Measurements from ENCODE around the gene LRRC56. TPM values are rescaled to one million over a fixed set of nuclear protein-coding genes. Genes with fewer than 3 reads are reported as not detected.

LRRC56 gene
- polyA plus RNA-seq, 3 donors = 0.09 to 0.68 TPM; not detected in 1

GRCh38 chr11:587978-588380, 50.7 kb downstream of the LRRC56 start:
- intact Hi-C loops (cut with micrococcal nuclease) = no loop called here
- Histone ChIP-seq H3K4me1 (ENCODE audit: control insufficient read depth in 1 of 2, insufficient read depth in 2 of 2, low read length in 2 of 2) (peaks cover 23 to 24% of the 10 kb centered on the region in 2 donors), H3K27ac (ENCODE audit: low read depth in 1 of 2, low read length in 2 of 2) (peak overlapping the region; percentile 74 to 82), H3K9ac (ENCODE audit: insufficient read depth, low read length, poor library complexity, severe bottlenecking) (no peak overlapping the region), H2AFZ (ENCODE audit: insufficient read depth, low read depth, low read length, poor library complexity, severe bottlenecking) (peak overlapping the region; percentile 35), H3K79me2 (ENCODE audit: insufficient read depth, low read length) (peaks cover 42% of the 10 kb centered on the region), H3K9me3 (replicated peaks in 1 of 2; ENCODE audit: control insufficient read depth in 1 of 2, insufficient read depth in 1 of 2, low read length in 2 of 2) (no peaks in the 10 kb centered on the region), H3K36me3 (replicated peaks in 1 of 2; ENCODE audit: control insufficient read depth in 1 of 2, insufficient read depth in 2 of 2, low read length in 2 of 2) (peaks cover 57 to 82% of the 10 kb centered on the region in 2 donors), H4K20me1 (ENCODE audit: insufficient read depth, low read length) (peaks cover 66% of the 10 kb centered on the region), H3K4me2 (replicated peaks; ENCODE audit: extremely low read depth, low read length, poor library complexity, severe bottlenecking) (peak overlapping the region; percentile 22), H3K4me3 (replicated peaks in 1 of 3; ENCODE audit: low read depth in 2 of 3, low read length in 3 of 3) (peak overlapping the region in 1 of 3 experiments; percentile 28), H3K27me3 (ENCODE audit: control insufficient read depth in 2 of 2, insufficient read depth in 2 of 2, low read length in 2 of 2) (no peaks in the 10 kb centered on the region)
- Mint-ChIP-seq H3K36me3 (peaks cover 70 to 87% of the 10 kb centered on the region in 2 donors), H3K4me1 (peaks cover 25% of the 10 kb centered on the region), H3K4me3 (peak overlapping the region in 1 of 2 donors; percentile 71), H3K27me3 (ENCODE audit: low read depth in 3 of 3) (peaks cover 0 to 2% (median 0%) of the 10 kb centered on the region in 3 donors), H3K9me3 (no peaks in the 10 kb centered on the region), H3K27ac (peak overlapping the region; percentile 94 to 97 (median 95))
- TF ChIP-seq CTCF (IDR thresholded peaks at IDR 0.05) = no peak
- WGBS (ENCODE audit: insufficient coverage) = 0% methylated on average over 5 of the region's 6 CpGs
- DNase-seq = peak; percentile 94 to 99 (median 96)

- Histone ChIP-seq H3K27ac (ENCODE audit: low read depth in 1 of 2, low read length in 2 of 2) (peak overlapping the region in 1 of 2 donors; percentile 82), H3K4me3 (replicated peaks in 1 of 3; ENCODE audit: low read depth in 2 of 3, low read length in 3 of 3) (no peak overlapping the region), H2AFZ (ENCODE audit: insufficient read depth, low read depth, low read length, poor library complexity, severe bottlenecking) (no peak overlapping the region), H3K9me3 (replicated peaks in 1 of 2; ENCODE audit: control insufficient read depth in 1 of 2, insufficient read depth in 1 of 2, low read length in 2 of 2) (no peaks in the 10 kb centered on the region), H3K27me3 (ENCODE audit: control insufficient read depth in 2 of 2, insufficient read depth in 2 of 2, low read length in 2 of 2) (no peaks in the 10 kb centered on the region), H3K79me2 (ENCODE audit: insufficient read depth, low read length) (peaks cover 27% of the 10 kb centered on the region), H3K36me3 (replicated peaks in 1 of 2; ENCODE audit: control insufficient read depth in 1 of 2, insufficient read depth in 2 of 2, low read length in 2 of 2) (peaks cover 61 to 86% of the 10 kb centered on the region in 2 donors), H3K9ac (ENCODE audit: insufficient read depth, low read length, poor library complexity, severe bottlenecking) (no peak overlapping the region), H4K20me1 (ENCODE audit: insufficient read depth, low read length) (peaks cover 64% of the 10 kb centered on the region), H3K4me2 (replicated peaks; ENCODE audit: extremely low read depth, low read length, poor library complexity, severe bottlenecking) (no peak overlapping the region), H3K4me1 (ENCODE audit: control insufficient read depth in 1 of 2, insufficient read depth in 2 of 2, low read length in 2 of 2) (peaks cover 23 to 24% of the 10 kb centered on the region in 2 donors)
- Mint-ChIP-seq H3K27ac (peak overlapping the region in 1 of 7 donors; percentile 97), H3K27me3 (ENCODE audit: low read depth in 3 of 3) (peaks cover 0 to 2% (median 0%) of the 10 kb centered on the region in 3 donors), H3K9me3 (no peaks in the 10 kb centered on the region), H3K36me3 (peaks cover 74 to 85% of the 10 kb centered on the region in 2 donors), H3K4me3 (no peak overlapping the region), H3K4me1 (peaks cover 25% of the 10 kb centered on the region)
- no peak for TF ChIP-seq CTCF (IDR thresholded peaks at IDR 0.05)
- 95% methylated on average over 26 of the region's 26 CpGs for WGBS (ENCODE audit: insufficient coverage)
- no peak for DNase-seq
- intact Hi-C loops (cut with micrococcal nuclease) = no loop called here
These were observed 52.5 kb downstream of the LRRC56 start for GRCh38 chr11:589798-590197.
